Stimulated activated CD4-positive, alpha-beta T cell treated with anti-CD3 and anti-CD28 coated beads, Interleukin-4, amount 100 ng/mL, for 1 hour (primary cell): ENCODE data around the gene BLM.

Experiments
- DNase-seq: peaks from one replicate; pipeline ENCODE4 v3.0.0-alpha.2; 2020

The BLM gene

GRCh38 chr15:90691982-90692773 lies 25.0 kb upstream of the BLM start:
- no peak for DNase-seq

GRCh38 chr15:90694987-90695386 lies 22.2 kb upstream of the BLM start:
- DNase-seq, result no peak

GRCh38 chr15:90697175-90697574 lies 20.0 kb upstream of the BLM start:
- no peak for DNase-seq

- DNase-seq, result no peak
Observed at GRCh38 chr15:90698629-90699028, 18.5 kb upstream of the BLM start.

- DNase-seq, result no peak
Observed at GRCh38 chr15:90701048-90701447, 16.1 kb upstream of the BLM start.

GRCh38 chr15:90701880-90702630 lies 15.1 kb upstream of the BLM start:
- no peak for DNase-seq

- no peak for DNase-seq
Observed at GRCh38 chr15:90703455-90703854, 13.7 kb upstream of the BLM start.

GRCh38 chr15:90705212-90705611 lies 11.9 kb upstream of the BLM start:
- DNase-seq, result no peak

GRCh38 chr15:90706394-90707327 lies 10.5 kb upstream of the BLM start:
- DNase-seq, result no peak

- no peak for DNase-seq
Observed at GRCh38 chr15:90707489-90707888, 9.7 kb upstream of the BLM start.

GRCh38 chr15:90708516-90708915 lies 8.6 kb upstream of the BLM start:
- no peak for DNase-seq

- no peak for DNase-seq
Observed at GRCh38 chr15:90709278-90709677, 7.9 kb upstream of the BLM start.

- no peak for DNase-seq
Observed at GRCh38 chr15:90710436-90711027, 6.6 kb upstream of the BLM start.

GRCh38 chr15:90711418-90711824 lies 5.7 kb upstream of the BLM start:
- DNase-seq, result no peak

GRCh38 chr15:90711842-90712241 lies 5.3 kb upstream of the BLM start:
- DNase-seq, result no peak

- DNase-seq, result no peak
Observed at GRCh38 chr15:90713081-90713480, 4.1 kb upstream of the BLM start.

GRCh38 chr15:90716317-90716975 lies 700 bp upstream of the BLM start:
- DNase-seq, result no peak

GRCh38 chr15:90718232-90718631 lies 1.1 kb downstream of the BLM start:
- DNase-seq, result no peak

- DNase-seq, result no peak
Observed at GRCh38 chr15:90720131-90720530, 3.0 kb downstream of the BLM start.

- no peak for DNase-seq
Observed at GRCh38 chr15:90729261-90729660, 12.1 kb downstream of the BLM start.

- no peak for DNase-seq
Observed at GRCh38 chr15:90730290-90730689, 13.1 kb downstream of the BLM start.

GRCh38 chr15:90735923-90736322 lies 18.8 kb downstream of the BLM start:
- no peak for DNase-seq
